SU-DHL-6 (cell line): Measurements from ENCODE around the gene CARD18.

ENCODE experiments used
- H2AFZ ChIP-seq: fragments of 200-600 bp; sonication (generic); 2 replicates; pipeline ENCODE4 v1.6.1; 2014; ENCODE audit warnings: low read depth, mild to moderate bottlenecking, moderate library complexity, mixed read lengths, antibody characterized with exemption, low read length; ENCODE audit not compliant: severe bottlenecking
- H3F3A ChIP-seq: fragments of 200-600 bp; shearing (Covaris generic); 2 replicates; pipeline ENCODE4 v1.6.0; 2016; ENCODE audit warnings: antibody characterized with exemption, mild to moderate bottlenecking; ENCODE audit not compliant: insufficient read depth
- H3K27ac ChIP-seq: fragments of 200-600 bp; sonication (generic); 2 replicates; pipeline ENCODE4 v1.5.1; 2016; ENCODE audit warnings: low read depth, mild to moderate bottlenecking, low read length, moderate library complexity, mixed read lengths
- H3K27me3 ChIP-seq: fragments of 200-600 bp; sonication (generic), shearing (Covaris generic); 2 replicates; pipeline ENCODE4 v1.6.0; 2014; ENCODE audit warnings: mild to moderate bottlenecking, low read length
- H3K36me3 ChIP-seq: fragments of 200-600 bp; sonication (generic); 2 replicates; pipeline ENCODE4 v1.6.1; 2014; ENCODE audit warnings: mild to moderate bottlenecking, low read length, mixed read lengths
- H3K4me2 ChIP-seq: fragments of 300-600, 200-600 bp; shearing (Covaris generic), sonication (generic); 2 replicates; pipeline ENCODE4 v1.6.0; 2014; ENCODE audit warnings: low read length, low read depth, mild to moderate bottlenecking; ENCODE audit not compliant: poor library complexity, severe bottlenecking
- H3K4me3 ChIP-seq: fragments of 200-600 bp; sonication (generic); 2 replicates; pipeline ENCODE4 v1.5.1; 2014; ENCODE audit warnings: antibody characterized with exemption, low read length, mild to moderate bottlenecking, mixed read lengths; ENCODE audit not compliant: insufficient read depth, poor library complexity, severe bottlenecking
- H3K79me2 ChIP-seq: fragments of 200-600 bp; sonication (generic); 2 replicates; pipeline ENCODE4 v1.6.1; 2014; ENCODE audit warnings: mild to moderate bottlenecking, low read length, moderate library complexity; ENCODE audit not compliant: insufficient read depth
- H3K9ac ChIP-seq: fragments of 200-600 bp; sonication (generic); 2 replicates; pipeline ENCODE4 v1.7.0; 2014; ENCODE audit warnings: mild to moderate bottlenecking, low read length
- H3K9me2 ChIP-seq: fragments of 200-600 bp; sonication (generic); replicated peaks from 2 replicates; pipeline ENCODE4 v1.6.1; 2014; ENCODE audit warnings: low read length; ENCODE audit not compliant: insufficient read depth
- H3K9me3 ChIP-seq: fragments of 200-600 bp; sonication (generic); 2 replicates; pipeline ENCODE4 v1.6.1; 2014; ENCODE audit warnings: low read length, mixed read lengths; ENCODE audit not compliant: insufficient read depth
- H4K20me1 ChIP-seq: fragments of 200-600 bp; sonication (generic); 2 replicates; pipeline ENCODE4 v1.6.1; 2014; ENCODE audit warnings: low read depth, mild to moderate bottlenecking, antibody characterized with exemption, low read length, moderate library complexity, mixed read lengths
- CTCF ChIP-seq: fragments of 200-600 bp; sonication (generic); IDR thresholded peaks from one replicate; pipeline ENCODE4 v1.5.1; 2017; ENCODE audit warnings: antibody characterized with exemption, mild to moderate bottlenecking, low read length, moderate library complexity; ENCODE audit not compliant: insufficient read depth, poor library complexity, severe bottlenecking
- EZH2phosphoT487 ChIP-seq: fragments of 200-600 bp; sonication (generic), shearing (Covaris generic); conservative IDR thresholded peaks from 2 replicates; pipeline ENCODE4 v1.6.1; 2018; ENCODE audit warnings: mild to moderate bottlenecking, antibody characterized with exemption, low read length, moderate library complexity, mixed read lengths

Gene CARD18

GRCh38 chr11:105135883-105136282 is 3.7 kb downstream of the CARD18 start:
- Histone ChIP-seq H3K9ac (no peak overlapping the region), H3K4me2 (no peak overlapping the region), H3K4me3 (no peak overlapping the region), H3K36me3 (no peaks in the 10 kb centered on the region), H3K9me3 (no peaks in the 10 kb centered on the region), H3K9me2 (no peaks in the 10 kb centered on the region), H3K27me3 (no peaks in the 10 kb centered on the region), H3F3A (no peaks in the 10 kb centered on the region), H4K20me1 (no peaks in the 10 kb centered on the region), H2AFZ (no peak overlapping the region), H3K79me2 (no peaks in the 10 kb centered on the region), H3K27ac (no peak overlapping the region)
- no peak for TF ChIP-seq EZH2phosphoT487
- TF ChIP-seq CTCF: no peak

GRCh38 chr11:105132716-105133511 is 6.7 kb downstream of the CARD18 start:
- H3K4me3 ChIP-seq: no peak overlapping the region
- no peak overlapping the region for H2AFZ ChIP-seq
- H3K27ac ChIP-seq: no peak overlapping the region
- no peaks in the 10 kb centered on the region for H3K36me3 ChIP-seq
- no peaks in the 10 kb centered on the region for H3K79me2 ChIP-seq
- no peaks in the 10 kb centered on the region for H3F3A ChIP-seq
- H3K27me3 ChIP-seq: no peaks in the 10 kb centered on the region
- no peak overlapping the region for H3K9ac ChIP-seq
- no peaks in the 10 kb centered on the region for H3K9me3 ChIP-seq
- TF ChIP-seq CTCF: no peak
- TF ChIP-seq EZH2phosphoT487: no peak
- no peak overlapping the region for H3K4me2 ChIP-seq
- no peaks in the 10 kb centered on the region for H4K20me1 ChIP-seq
- H3K9me2 ChIP-seq: no peaks in the 10 kb centered on the region

GRCh38 chr11:105130189-105130813 is 9.3 kb downstream of the CARD18 start:
- Histone ChIP-seq H3K9me2 (no peaks in the 10 kb centered on the region), H3K36me3 (no peaks in the 10 kb centered on the region), H3K9me3 (no peaks in the 10 kb centered on the region), H4K20me1 (no peaks in the 10 kb centered on the region), H3K27ac (no peak overlapping the region), H3K9ac (no peak overlapping the region), H3K79me2 (no peaks in the 10 kb centered on the region), H2AFZ (no peak overlapping the region), H3F3A (no peaks in the 10 kb centered on the region), H3K4me3 (no peak overlapping the region), H3K27me3 (no peaks in the 10 kb centered on the region), H3K4me2 (no peak overlapping the region)
- TF ChIP-seq CTCF: no peak
- no peak for TF ChIP-seq EZH2phosphoT487
